Measurements from ENCODE around the gene CCDC81.
"Not testable (repeated sequence)": the region's sequence is repeated elsewhere in the genome, so short reads cannot be mapped to it uniquely, and the experiment has no call there.

The CCDC81 gene

GRCh38 chr11:86374586-86374985 is at the start of gene CCDC81:
TSS of gene CCDC81 (plus strand) at chr11:86374887. CDS start at chr11:86375164, 277 bp downstream.
- no peak for DNase-seq (ENCODE audit: low read depth in 4 of 4, low spot score in 1 of 4)

GRCh38 chr11:86335131-86335767 is 39.4 kb upstream of the CCDC81 start:
- no peak for DNase-seq (ENCODE audit: low read depth in 4 of 4, low spot score in 1 of 4)

GRCh38 chr11:86337227-86337626 is 37.5 kb upstream of the CCDC81 start:
- no peak for DNase-seq (ENCODE audit: low read depth in 4 of 4, low spot score in 1 of 4)

- no peak for DNase-seq (ENCODE audit: low read depth in 4 of 4, low spot score in 1 of 4)
Measured at GRCh38 chr11:86341382-86341781, 33.3 kb upstream of the CCDC81 start.

- no peak for DNase-seq (ENCODE audit: low read depth in 4 of 4, low spot score in 1 of 4)
Measured at GRCh38 chr11:86346513-86346912, 28.2 kb upstream of the CCDC81 start.

GRCh38 chr11:86355256-86355655 is 19.4 kb upstream of the CCDC81 start:
- DNase-seq (ENCODE audit: low read depth in 4 of 4, low spot score in 1 of 4) = no peak

DNA sequence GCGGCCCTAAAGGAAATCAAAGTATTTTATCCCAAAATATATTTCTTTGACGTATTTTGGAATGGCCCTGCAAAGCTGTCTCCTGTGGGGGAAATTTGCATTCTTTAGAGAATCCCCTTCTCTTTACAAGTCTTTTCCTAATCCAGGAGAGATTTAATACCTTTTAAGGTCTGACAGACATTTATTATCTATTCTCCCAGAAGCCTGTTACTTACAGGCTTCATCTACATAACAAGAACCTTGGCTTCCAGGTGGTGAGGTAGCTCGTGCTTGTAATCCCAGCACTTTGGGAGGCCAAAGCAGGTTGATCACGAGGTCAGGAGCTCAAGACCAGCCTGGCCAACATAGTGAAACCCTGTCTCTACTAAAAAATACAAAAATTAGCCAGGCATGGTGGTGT is 17.3 kb upstream of the CCDC81 start:
- not testable (repeated sequence) for DNase-seq (ENCODE audit: low read depth in 4 of 4, low spot score in 1 of 4)

GRCh38 chr11:86358720-86359119 is 16.0 kb upstream of the CCDC81 start:
- DNase-seq (ENCODE audit: low read depth in 4 of 4, low spot score in 1 of 4) = no peak

GRCh38 chr11:86360775-86361395 is 13.8 kb upstream of the CCDC81 start:
- DNase-seq (ENCODE audit: low read depth in 4 of 4, low spot score in 1 of 4) = no peak

- no peak for DNase-seq (ENCODE audit: low read depth in 4 of 4, low spot score in 1 of 4)
Measured at GRCh38 chr11:86363424-86363823, 11.3 kb upstream of the CCDC81 start.

GRCh38 chr11:86365546-86365945 is 9.1 kb upstream of the CCDC81 start:
- DNase-seq (ENCODE audit: low read depth in 4 of 4, low spot score in 1 of 4) = no peak

- no peak for DNase-seq (ENCODE audit: low read depth in 4 of 4, low spot score in 1 of 4)
Measured at GRCh38 chr11:86369668-86370067, 5.0 kb upstream of the CCDC81 start.

DNA sequence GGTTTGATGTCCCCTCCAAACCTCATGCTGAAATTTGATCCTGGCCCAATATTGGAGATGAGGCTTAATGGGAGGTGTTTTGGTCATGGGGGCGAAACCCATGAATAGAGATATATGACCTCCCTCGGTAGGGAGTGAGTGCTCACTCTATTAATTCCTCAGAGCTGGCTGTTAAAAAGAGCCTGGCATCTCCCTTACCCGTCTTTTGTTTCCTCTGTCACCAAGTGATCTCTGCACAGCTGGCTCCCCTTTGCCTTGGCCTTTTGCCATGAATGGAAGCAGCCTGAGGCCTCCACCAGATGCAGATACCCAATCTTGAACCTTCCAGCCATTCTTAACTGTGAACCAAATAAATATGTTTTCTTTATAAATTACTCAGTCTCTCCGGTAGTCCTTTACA is 4.5 kb upstream of the CCDC81 start:
- no peak for DNase-seq (ENCODE audit: low read depth in 4 of 4, low spot score in 1 of 4)

GRCh38 chr11:86370922-86371594 is 3.6 kb upstream of the CCDC81 start:
- no peak for DNase-seq (ENCODE audit: low read depth in 4 of 4, low spot score in 1 of 4)

- DNase-seq (ENCODE audit: low read depth in 4 of 4, low spot score in 1 of 4) = no peak
Measured at GRCh38 chr11:86372041-86372440, 2.6 kb upstream of the CCDC81 start.

- no peak for DNase-seq (ENCODE audit: low read depth in 4 of 4, low spot score in 1 of 4)
Measured at GRCh38 chr11:86372586-86372985, 2.1 kb upstream of the CCDC81 start.

DNA sequence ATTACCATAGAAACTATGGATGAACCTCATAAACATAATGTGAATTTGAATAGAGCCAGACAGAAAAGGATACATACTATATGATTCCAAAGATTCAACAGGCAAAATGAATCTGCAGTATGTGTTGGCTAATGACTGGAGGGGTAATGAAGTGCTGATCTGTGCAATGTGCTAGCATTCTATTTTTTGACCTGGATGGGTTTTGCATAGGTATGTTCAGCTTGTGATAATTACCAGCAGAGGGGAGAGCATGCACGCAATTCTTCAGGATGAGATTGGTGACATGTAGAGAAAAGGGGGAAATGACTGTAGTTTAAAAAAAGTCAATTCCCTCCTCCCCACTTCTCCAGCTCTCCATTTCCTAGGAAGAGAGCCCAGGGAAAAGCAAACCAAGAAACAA is 618 bp upstream of the CCDC81 start:
- DNase-seq (ENCODE audit: low read depth in 4 of 4, low spot score in 1 of 4) = no peak

GRCh38 chr11:86377972-86378371 is 3.3 kb downstream of the CCDC81 start:
- DNase-seq (ENCODE audit: low read depth in 4 of 4, low spot score in 1 of 4) = no peak

- DNase-seq (ENCODE audit: low read depth in 4 of 4, low spot score in 1 of 4) = no peak
Measured at GRCh38 chr11:86380295-86381059, 5.8 kb downstream of the CCDC81 start.

GRCh38 chr11:86383041-86383955 is 8.6 kb downstream of the CCDC81 start:
- no peak for DNase-seq (ENCODE audit: low read depth in 4 of 4, low spot score in 1 of 4)

- DNase-seq (ENCODE audit: low read depth in 4 of 4, low spot score in 1 of 4) = no peak
Measured at GRCh38 chr11:86386283-86386682, 11.6 kb downstream of the CCDC81 start.
